WTC11 (cell line): ENCODE measurements around the gene CD101.

ENCODE experiments used
- CBFB ChIP-seq: sonication (generic); formaldehyde crosslinking; IDR thresholded peaks from 2 replicates; pipeline ENCODE4 v1.8.1; 2022; ENCODE audit warnings: mild to moderate bottlenecking, low read depth, missing genetic modification reagents
- FOXP1 ChIP-seq: sonication (generic); formaldehyde crosslinking; IDR thresholded peaks from 2 replicates; pipeline ENCODE4 v1.8.0; 2022; ENCODE audit warnings: missing genetic modification reagents, mild to moderate bottlenecking, moderate library complexity, borderline replicate concordance
- JAZF1 ChIP-seq: fragments of 250-450 bp; sonication (Bioruptor Pico); IDR thresholded peaks from 2 replicates; pipeline ENCODE4 v1.9.0; 2021; ENCODE audit warnings: moderate library complexity, mild to moderate bottlenecking, inconsistent platforms

GRCh38 chr1:116983112-116983511 lies 18.4 kb upstream of the CD101 start:
- TF ChIP-seq CBFB (CRISPR knock-in tag) (no peak), FOXP1 (CRISPR knock-in tag) (no peak), JAZF1 (CRISPR knock-in tag) (no peak)
